Smooth muscle cell (in vitro differentiated cells): ENCODE measurements around the gene AGO1. TPM values are rescaled to one million over a fixed set of nuclear protein-coding genes. Genes with fewer than 3 reads are reported as not detected.

ENCODE experiments used
- DNase-seq: peaks from one replicate; lab custom pipeline; 2025; ENCODE audit not compliant: unreplicated experiment; lab: John Stamatoyannopoulos, UW
- H2AFZ ChIP-seq: fragments of 200-600 bp; sonication (generic); 2 replicates; pipeline ENCODE4 v1.6.0; 2016; ENCODE audit warnings: antibody characterized with exemption, low read depth, mild to moderate bottlenecking
- H3F3A ChIP-seq: fragments of 200-600 bp; sonication (generic); 2 replicates; pipeline ENCODE4 v1.6.0; 2017; ENCODE audit warnings: antibody characterized with exemption, low read depth
- H3K27ac ChIP-seq: fragments of 200-600 bp; sonication (generic); 2 replicates; pipeline ENCODE4 v1.5.1; 2016; ENCODE audit warnings: low read depth, mild to moderate bottlenecking
- H3K27me3 ChIP-seq: fragments of 200-600 bp; sonication (generic); 2 replicates; pipeline ENCODE4 v1.6.1; 2016; ENCODE audit warnings: low read depth, mild to moderate bottlenecking
- H3K36me3 ChIP-seq: fragments of 200-600 bp; sonication (generic); 2 replicates; pipeline ENCODE4 v1.5.1; 2016; ENCODE audit warnings: low read depth
- H3K4me1 ChIP-seq: fragments of 200-600 bp; sonication (generic); 2 replicates; pipeline ENCODE4 v1.5.1; 2016; ENCODE audit warnings: low read depth
- H3K4me2 ChIP-seq: fragments of 200-600 bp; sonication (generic); 2 replicates; pipeline ENCODE4 v1.6.0; 2016; ENCODE audit warnings: mild to moderate bottlenecking
- H3K4me3 ChIP-seq: fragments of 200-600 bp; sonication (generic); 2 replicates; pipeline ENCODE4 v1.5.1; 2016; ENCODE audit warnings: mild to moderate bottlenecking
- H3K79me2 ChIP-seq: fragments of 200-600 bp; sonication (generic); 2 replicates; pipeline ENCODE4 v1.6.0; 2016; ENCODE audit warnings: low read depth, mild to moderate bottlenecking
- H3K9ac ChIP-seq: fragments of 200-600 bp; sonication (generic); 2 replicates; pipeline ENCODE4 v1.6.0; 2016; ENCODE audit warnings: low read depth
- H3K9me3 ChIP-seq: fragments of 200-600 bp; sonication (generic); replicated peaks from 2 replicates; pipeline ENCODE4 v1.5.1; 2016; ENCODE audit warnings: low read depth
- H4K20me1 ChIP-seq: fragments of 200-600 bp; sonication (generic); 2 replicates; pipeline ENCODE4 v1.6.0; 2016; ENCODE audit warnings: low read depth
- CTCF ChIP-seq: fragments of 200-600 bp; sonication (generic); IDR thresholded peaks from 2 replicates; pipeline ENCODE4 v1.5.1; 2017; ENCODE audit warnings: borderline replicate concordance, mild to moderate bottlenecking, antibody characterized with exemption; ENCODE audit not compliant: insufficient read depth, poor library complexity, severe bottlenecking
- WGBS: methylation state at CpG from one replicate; pipeline ENCODE4 v1.1.7; 2016; ENCODE audit warnings: low lambda C conversion rate; 5-methylcytosine and 5-hydroxymethylcytosine counted together
- polyA plus RNA-seq: library from polyadenylated mRNA; unstranded; fragments of >200 nt; fragmentation: Nextera tagmentation; extraction: Ambion mirVana; gene quantifications from 2 replicates; pipeline ENCODE4 v1.2.1, GENCODE V29; 2016
- total RNA-seq: library from RNA; depleted of rRNA; stranded (reverse); fragments of >200 nt; gene quantifications from 2 replicates; pipeline ENCODE4 v1.2.3, GENCODE V29; 2014

Gene AGO1
- total and polyA plus RNA-seq, 2 experiments from 2014 or later, result 4.9 to 10.8 TPM

GRCh38 chr1:35932941-35933340, 49.9 kb downstream of the AGO1 start:
- Histone ChIP-seq H3K36me3 (no peaks in the 10 kb centered on the region), H3K27me3 (no peaks in the 10 kb centered on the region), H4K20me1 (peaks cover 57% of the 10 kb centered on the region), H3F3A (peaks cover 12% of the 10 kb centered on the region), H3K9me3 (no peaks in the 10 kb centered on the region), H3K4me2 (peak overlapping the region; percentile 99), H3K79me2 (peaks cover 69% of the 10 kb centered on the region), H3K9ac (no peak overlapping the region), H3K27ac (peak overlapping the region; percentile 94), H3K4me3 (peak overlapping the region; percentile 97), H3K4me1 (peaks cover 44% of the 10 kb centered on the region), H2AFZ (no peak overlapping the region)
- TF ChIP-seq CTCF, result no peak
- DNase-seq, result no peak

GRCh38 chr1:35935442-35936388, 52.7 kb downstream of the AGO1 start:
- H2AFZ ChIP-seq, result no peak overlapping the region
- H3K9me3 ChIP-seq, result no peaks in the 10 kb centered on the region
- H3K4me1 ChIP-seq, result peaks cover 38% of the 10 kb centered on the region
- H3K4me3 ChIP-seq, result peak overlapping the region; percentile 34
- no peak for TF ChIP-seq CTCF
- no peaks in the 10 kb centered on the region for H3K36me3 ChIP-seq
- no peak for DNase-seq
- H3F3A ChIP-seq, result peaks cover 12% of the 10 kb centered on the region
- peak overlapping the region; percentile 80 for H3K4me2 ChIP-seq
- H3K27me3 ChIP-seq, result no peaks in the 10 kb centered on the region
- H3K79me2 ChIP-seq, result peaks cover 97% of the 10 kb centered on the region
- 36% methylated on average over 2 of the region's 2 CpGs for WGBS
- H3K9ac ChIP-seq, result peak overlapping the region; percentile 50
- H4K20me1 ChIP-seq, result peaks cover 84% of the 10 kb centered on the region
- peak overlapping the region; percentile 87 for H3K27ac ChIP-seq

- H3K4me1 ChIP-seq, result peaks cover 36% of the 10 kb centered on the region
- peak overlapping the region; percentile 87 for H3K27ac ChIP-seq
- H4K20me1 ChIP-seq, result peaks cover 92% of the 10 kb centered on the region
- no peak overlapping the region for H2AFZ ChIP-seq
- H3F3A ChIP-seq, result peaks cover 12% of the 10 kb centered on the region
- H3K4me3 ChIP-seq, result no peak overlapping the region
- DNase-seq, result no peak
- no peak for TF ChIP-seq CTCF
- peak overlapping the region; percentile 80 for H3K4me2 ChIP-seq
- no peaks in the 10 kb centered on the region for H3K36me3 ChIP-seq
- H3K9me3 ChIP-seq, result no peaks in the 10 kb centered on the region
- 93% methylated on average over 3 of the region's 3 CpGs for WGBS
- no peaks in the 10 kb centered on the region for H3K27me3 ChIP-seq
- H3K9ac ChIP-seq, result no peak overlapping the region
- peaks cover 100% of the 10 kb centered on the region for H3K79me2 ChIP-seq
Measured at GRCh38 chr1:35936838-35937237, 53.8 kb downstream of the AGO1 start.

- Histone ChIP-seq H3K27me3 (no peaks in the 10 kb centered on the region), H3K79me2 (peaks cover 100% of the 10 kb centered on the region), H3F3A (peaks cover 12% of the 10 kb centered on the region), H3K4me2 (no peak overlapping the region), H3K4me3 (no peak overlapping the region), H2AFZ (no peak overlapping the region), H3K9ac (no peak overlapping the region), H3K9me3 (no peaks in the 10 kb centered on the region), H4K20me1 (peaks cover 99% of the 10 kb centered on the region), H3K4me1 (peaks cover 16% of the 10 kb centered on the region), H3K36me3 (no peaks in the 10 kb centered on the region), H3K27ac (no peak overlapping the region)
- DNase-seq, result no peak
- TF ChIP-seq CTCF, result no peak
- whole genome bisulfite sequencing, result over 99% methylated on average over 3 of the region's 3 CpGs
Measured at GRCh38 chr1:35939484-35939883, 56.5 kb downstream of the AGO1 start.
